ENCODE results near the gene KIAA0319L.

The KIAA0319L gene

GRCh38 chr1:35443768-35444518 lies 113.3 kb downstream of the KIAA0319L start:
- DNase-seq (ENCODE audit: low spot score), result no peak

- DNase-seq (ENCODE audit: low spot score), result no peak
Observed at GRCh38 chr1:35442734-35443133, 114.5 kb downstream of the KIAA0319L start.

- no peak for DNase-seq (ENCODE audit: low spot score)
Observed at GRCh38 chr1:35441926-35442579, 115.2 kb downstream of the KIAA0319L start.

GRCh38 chr1:35439626-35440025 lies 117.6 kb downstream of the KIAA0319L start:
- DNase-seq (ENCODE audit: low spot score), result no peak

GRCh38 chr1:35437200-35437599 lies 120.0 kb downstream of the KIAA0319L start:
- no peak for DNase-seq (ENCODE audit: low spot score)

GRCh38 chr1:35436078-35436477 lies 121.1 kb downstream of the KIAA0319L start:
- DNase-seq (ENCODE audit: low spot score), result no peak

- DNase-seq (ENCODE audit: low spot score), result no peak
Observed at GRCh38 chr1:35434703-35435102, 122.5 kb downstream of the KIAA0319L start.

GRCh38 chr1:35433714-35434113 lies 123.5 kb downstream of the KIAA0319L start:
- DNase-seq (ENCODE audit: low spot score), result no peak

GRCh38 chr1:35432231-35432630 lies 125.0 kb downstream of the KIAA0319L start:
- DNase-seq (ENCODE audit: low spot score), result no peak

GRCh38 chr1:35431173-35431599 lies 126.0 kb downstream of the KIAA0319L start:
- DNase-seq (ENCODE audit: low spot score), result no peak

- DNase-seq (ENCODE audit: low spot score), result no peak
Observed at GRCh38 chr1:35430762-35431161, 126.4 kb downstream of the KIAA0319L start.

- no peak for DNase-seq (ENCODE audit: low spot score)
Observed at GRCh38 chr1:35428360-35428759, 128.8 kb downstream of the KIAA0319L start.

GRCh38 chr1:35426097-35426586 lies 131.1 kb downstream of the KIAA0319L start:
- no peak for DNase-seq (ENCODE audit: low spot score)

GRCh38 chr1:35408925-35409324 lies 148.3 kb downstream of the KIAA0319L start:
- DNase-seq (ENCODE audit: low spot score), result no peak

GRCh38 chr1:35407743-35408142 lies 149.5 kb downstream of the KIAA0319L start:
- DNase-seq (ENCODE audit: low spot score), result no peak

GRCh38 chr1:35406103-35406502 lies 151.1 kb downstream of the KIAA0319L start:
- DNase-seq (ENCODE audit: low spot score), result no peak

- no peak for DNase-seq (ENCODE audit: low spot score)
Observed at GRCh38 chr1:35401049-35401448, 156.2 kb downstream of the KIAA0319L start.

- no peak for DNase-seq (ENCODE audit: low spot score)
Observed at GRCh38 chr1:35398739-35399138, 158.5 kb downstream of the KIAA0319L start.

- no peak for DNase-seq (ENCODE audit: low spot score)
Observed at GRCh38 chr1:35394386-35394785, 162.8 kb downstream of the KIAA0319L start.

GRCh38 chr1:35390600-35391494 lies 166.4 kb downstream of the KIAA0319L start:
- no peak for DNase-seq (ENCODE audit: low spot score)

GRCh38 chr1:35386959-35387358 lies 170.2 kb downstream of the KIAA0319L start:
- no peak for DNase-seq (ENCODE audit: low spot score)

GRCh38 chr1:35386290-35386689 lies 170.9 kb downstream of the KIAA0319L start:
- no peak for DNase-seq (ENCODE audit: low spot score)
